A549 (cell line): ENCODE measurements around the gene CALN1. TPM values are rescaled to one million over a fixed set of nuclear protein-coding genes. Genes with fewer than 3 reads are reported as not detected.

Source experiments
- ATAC-seq, 2 experiments: fragments of 200-7000 bp in 1 of 2; fragments of >200 bp in 1 of 2; cut with Nextera tagmentation in 1 of 2; cut with Tn5 transposase in 1 of 2; 3 replicates each; pipeline versions ENCODE4 v1.8.0 to v1.9.1; 2018 to 2020; ENCODE audit warnings: mild to moderate bottlenecking in 1 of 2, moderate library complexity in 1 of 2
- CTCF ChIA-PET: fragments of 300-600 bp; sonication (Branson Sonifier 250); formaldehyde crosslinking; extraction: SDS; loops from one replicate; lab custom pipeline; 2021; ENCODE audit warnings: antibody characterized with exemption, inconsistent platforms; lab: Yijun Ruan, JAX
- POLR2A ChIA-PET: fragments of 350-600 bp; formaldehyde crosslinking; extraction: SDS; loops from one replicate; lab custom pipeline; 2021; ENCODE audit warnings: antibody characterized with exemption, inconsistent platforms; lab: Yijun Ruan, JAX
- DNase-seq, 2 experiments: peaks; one replicate each; pipeline versions ENCODE4 v3.0.0 to v3.0.0-alpha.2; 2011 to 2016; ENCODE audit warnings: low read depth in 1 of 2, low spot score in 1 of 2
- FAIRE-seq: peaks from 2 replicates; lab custom pipeline; 2011; peaks lifted over from hg19 to GRCh38; lab: Jason Lieb, UNC
- H3K27ac ChIP-seq, 2 experiments: fragments of >200 bp; sonication (Bioruptor Twin); formaldehyde crosslinking; 3 replicates each; pipeline ENCODE4 v1.5.1; 2016 to 2017
- H3K4me1 ChIP-seq: fragments of >200 bp; sonication (Bioruptor Twin); formaldehyde crosslinking; 3 replicates; pipeline ENCODE4 v1.6.1; 2016
- H3K4me2 ChIP-seq: fragments of >200 bp; sonication (Bioruptor Twin); formaldehyde crosslinking; 3 replicates; pipeline ENCODE4 v1.6.1; 2016
- H3K4me3 ChIP-seq: fragments of >200 bp; sonication (Bioruptor Twin); formaldehyde crosslinking; 3 replicates; pipeline ENCODE4 v1.5.1; 2016
- H3K9me3 ChIP-seq: fragments of >200 bp; sonication (Bioruptor Twin); formaldehyde crosslinking; 3 replicates; pipeline ENCODE4 v1.6.1; 2016
- BHLHE40 ChIP-seq: IDR thresholded peaks from 2 replicates; pipeline ENCODE4 v1.6.1; 2012; ENCODE audit warnings: low read depth, low read length, inconsistent platforms
- CBX2 ChIP-seq: fragments of 200-600 bp; sonication (generic); IDR thresholded peaks from 2 replicates; pipeline ENCODE4 v1.6.1; 2016; ENCODE audit warnings: low read depth, mild to moderate bottlenecking, borderline replicate concordance
- CTCF ChIP-seq: fragments of >200 bp; sonication (Bioruptor Twin); formaldehyde crosslinking; IDR thresholded peaks from 3 replicates; pipeline ENCODE4 v1.5.1; 2016
- EP300 ChIP-seq, 2 experiments: fragments of >200 bp; sonication (Bioruptor Twin); formaldehyde crosslinking; IDR thresholded peaks; 2 replicates in 1 of 2; 3 replicates in 1 of 2; pipeline ENCODE4 v1.6.1; 2016 to 2017
- FOSL2 ChIP-seq, 2 experiments: fragments of 450-650 bp in 1 of 2; fragments of >200 bp in 1 of 2; sonication (Bioruptor Twin) in 1 of 2; formaldehyde crosslinking; IDR thresholded peaks; 2 replicates each; pipeline versions ENCODE4 v1.5.0 to v1.6.1; 2016 to 2020; ENCODE audit warnings: mild to moderate bottlenecking in 1 of 2, moderate library complexity in 1 of 2
- FOXS1 ChIP-seq: fragments of 250-450 bp; sonication (Bioruptor Pico); IDR thresholded peaks from 2 replicates; pipeline ENCODE4 v1.5.0; 2020; ENCODE audit warnings: mild to moderate bottlenecking, moderate library complexity
- GATA3 ChIP-seq: IDR thresholded peaks from 2 replicates; pipeline ENCODE4 v1.6.1; 2012; ENCODE audit warnings: borderline replicate concordance
- HES2 ChIP-seq: fragments of >200 bp; sonication (Bioruptor Twin); formaldehyde crosslinking; IDR thresholded peaks from 2 replicates; pipeline ENCODE4 v1.6.1; 2016
- HMGXB4 ChIP-seq: fragments of 250-450 bp; sonication (Bioruptor Pico); IDR thresholded peaks from 2 replicates; pipeline ENCODE4 v1.5.0; 2021; ENCODE audit warnings: mild to moderate bottlenecking, moderate library complexity, borderline replicate concordance
- HOXA7 ChIP-seq: fragments of 250-450 bp; sonication (Bioruptor Pico); IDR thresholded peaks from 2 replicates; pipeline ENCODE4 v1.5.0; 2020; ENCODE audit warnings: mild to moderate bottlenecking, moderate library complexity
- KDM5A ChIP-seq: fragments of 200-600 bp; sonication (generic); IDR thresholded peaks from 2 replicates; pipeline ENCODE4 v1.6.1; 2016; ENCODE audit warnings: antibody characterized with exemption, mild to moderate bottlenecking
- MAZ ChIP-seq: fragments of 150-350 bp; IDR thresholded peaks from 2 replicates; pipeline ENCODE4 v1.6.1; 2014; ENCODE audit warnings: antibody characterized with exemption, low read depth, low read length, borderline replicate concordance
- RAD21 ChIP-seq, 2 experiments: fragments of >200 bp in 1 of 2; sonication (Bioruptor Twin) in 1 of 2; formaldehyde crosslinking in 1 of 2; IDR thresholded peaks in 1 of 2; conservative IDR thresholded peaks in 1 of 2; 2 replicates in 1 of 2; 3 replicates in 1 of 2; pipeline ENCODE4 v1.6.1; 2012 to 2018; ENCODE audit warnings: inconsistent platforms in 1 of 2
- RCOR1 ChIP-seq: fragments of 150-350 bp; IDR thresholded peaks from 2 replicates; pipeline ENCODE4 v1.6.1; 2014; ENCODE audit warnings: antibody characterized with exemption, low read length, low read depth
- REST ChIP-seq: fragments of 200-600 bp; sonication (generic); IDR thresholded peaks from 2 replicates; pipeline ENCODE4 v1.6.1; 2016; ENCODE audit warnings: antibody characterized with exemption, mild to moderate bottlenecking, moderate library complexity
- RFX5 ChIP-seq: fragments of 450-650 bp; IDR thresholded peaks from 2 replicates; pipeline ENCODE4 v1.7.1; 2014; ENCODE audit warnings: antibody characterized with exemption, mild to moderate bottlenecking, moderate library complexity
- RNF2 ChIP-seq: fragments of 200-600 bp; sonication (generic); IDR thresholded peaks from 2 replicates; pipeline ENCODE4 v1.6.1; 2016; ENCODE audit warnings: low read depth, mild to moderate bottlenecking, antibody characterized with exemption, moderate library complexity, borderline replicate concordance
- SREBF2 ChIP-seq: fragments of 450-650 bp; IDR thresholded peaks from 2 replicates; pipeline ENCODE4 v1.6.1; 2014; ENCODE audit warnings: mild to moderate bottlenecking, moderate library complexity
- ZFP36 ChIP-seq: fragments of 450-650 bp; IDR thresholded peaks from 2 replicates; pipeline ENCODE4 v1.6.1; 2014; ENCODE audit warnings: borderline replicate concordance; ENCODE audit not compliant: partially characterized antibody
- whole genome bisulfite sequencing: methylation state at CpG from one replicate; pipeline ENCODE4 v1.1.6; 2017; ENCODE audit errors: missing lambda C conversion rate; 5-methylcytosine and 5-hydroxymethylcytosine counted together
- polyA plus RNA-seq, 4 experiments: library from polyadenylated mRNA; depleted of rRNA in 3 of 4; stranded (reverse); fragments of >200 nt; fragmentation: RNase III in 1 of 4; extraction: RNeasy Plus Mini Kit Qiagen cat#74134 plus additional on column Dnase treatment in 1 of 4; gene quantifications; 2 replicates in 3 of 4; 3 replicates in 1 of 4; pipeline ENCODE4 v1.2.3, GENCODE V29; 2011 to 2017

CALN1 gene
- polyA plus RNA-seq, 2 of the 4 experiments (the other 2 are of a cell fraction): not detected

GRCh38 chr7:72087926-72088325 lies 324.2 kb downstream of the CALN1 start:
- POLR2A ChIA-PET: no interaction called here
- Histone ChIP-seq H3K9me3 (no peaks in the 10 kb centered on the region), H3K4me3 (no peak overlapping the region), H3K4me2 (no peak overlapping the region), H3K27ac (no peak overlapping the region), H3K4me1 (no peaks in the 10 kb centered on the region)
- ATAC-seq (no peak), DNase-seq (no peak), FAIRE-seq (no peak)
- CTCF ChIA-PET: interaction anchor here (0.6 kb wide), 1 partner anchor 166 kb away, joined by 5 read pairs; no protein-coding TSS in a partner anchor
- TF ChIP-seq RNF2 (no peak), REST (no peak), EP300 (IDR thresholded peaks at IDR 0.05) (no peak), ZFP36 (no peak), HMGXB4 (no peak), HES2 (no peak), RCOR1 (no peak)
- WGBS: 31% methylated on average over 5 of the region's 5 CpGs

GRCh38 chr7:72080865-72081510 lies 331.1 kb downstream of the CALN1 start:
- Histone ChIP-seq H3K27ac (no peak overlapping the region), H3K4me1 (no peaks in the 10 kb centered on the region), H3K4me3 (no peak overlapping the region), H3K4me2 (no peak overlapping the region), H3K9me3 (no peaks in the 10 kb centered on the region)
- TF ChIP-seq CBX2: no peak
- POLR2A ChIA-PET: no interaction called here
- CTCF ChIA-PET: no interaction called here
- WGBS: 32% methylated on average over 7 of the region's 7 CpGs
- FAIRE-seq (no peak), ATAC-seq (no peak), DNase-seq (no peak)

GRCh38 chr7:72080341-72080766 lies 331.8 kb downstream of the CALN1 start:
- no peak overlapping the region for H3K27ac ChIP-seq
- H3K9me3 ChIP-seq: no peaks in the 10 kb centered on the region
- WGBS: 3% methylated on average over 3 of the region's 4 CpGs
- ATAC-seq (no peak), FAIRE-seq (no peak), DNase-seq (no peak)
- ChIA-PET CTCF (interaction anchor here (0.5 kb wide), 1 partner anchor 108 kb away, joined by 3 read pairs; no protein-coding TSS in a partner anchor), POLR2A (no interaction called here)
- H3K4me3 ChIP-seq: no peak overlapping the region
- TF ChIP-seq HOXA7 (CRISPR knock-in tag) (no peak), FOXS1 (CRISPR knock-in tag) (no peak), CTCF (no peak), CBX2 (no peak), BHLHE40 (no peak), RFX5 (no peak), FOSL2 (IDR thresholded peaks at IDR 0.05) (no peak), FOSL2 (CRISPR knock-in tag; IDR thresholded peaks at IDR 0.05) (no peak), HMGXB4 (no peak), RAD21 (conservative IDR thresholded peaks at IDR 0.05 in 1 of 2, IDR thresholded peaks at IDR 0.05 in 1 of 2) (no peak), KDM5A (no peak), SREBF2 (no peak), MAZ (no peak), GATA3 (no peak)
- no peaks in the 10 kb centered on the region for H3K4me1 ChIP-seq
- H3K4me2 ChIP-seq: no peak overlapping the region
